GM20000 (cell line): ENCODE measurements around the gene CGB8.
"Not testable (repeated sequence)": the region's sequence is repeated elsewhere in the genome, so short reads cannot be mapped to it uniquely, and the experiment has no call there.

Experiments used
- DNase-seq: peaks from one replicate; pipeline ENCODE4 v3.0.0; 2012; ENCODE audit warnings: low spot score
- TF ChIP-seq, protein P1 (sequence below): IDR thresholded peaks from 2 replicates; pipeline ENCODE4 v1.5.1; 2012; ENCODE audit warnings: mild to moderate bottlenecking, control low read depth; ENCODE audit errors: extremely low read depth, missing control alignments

The CGB8 gene

DNA sequence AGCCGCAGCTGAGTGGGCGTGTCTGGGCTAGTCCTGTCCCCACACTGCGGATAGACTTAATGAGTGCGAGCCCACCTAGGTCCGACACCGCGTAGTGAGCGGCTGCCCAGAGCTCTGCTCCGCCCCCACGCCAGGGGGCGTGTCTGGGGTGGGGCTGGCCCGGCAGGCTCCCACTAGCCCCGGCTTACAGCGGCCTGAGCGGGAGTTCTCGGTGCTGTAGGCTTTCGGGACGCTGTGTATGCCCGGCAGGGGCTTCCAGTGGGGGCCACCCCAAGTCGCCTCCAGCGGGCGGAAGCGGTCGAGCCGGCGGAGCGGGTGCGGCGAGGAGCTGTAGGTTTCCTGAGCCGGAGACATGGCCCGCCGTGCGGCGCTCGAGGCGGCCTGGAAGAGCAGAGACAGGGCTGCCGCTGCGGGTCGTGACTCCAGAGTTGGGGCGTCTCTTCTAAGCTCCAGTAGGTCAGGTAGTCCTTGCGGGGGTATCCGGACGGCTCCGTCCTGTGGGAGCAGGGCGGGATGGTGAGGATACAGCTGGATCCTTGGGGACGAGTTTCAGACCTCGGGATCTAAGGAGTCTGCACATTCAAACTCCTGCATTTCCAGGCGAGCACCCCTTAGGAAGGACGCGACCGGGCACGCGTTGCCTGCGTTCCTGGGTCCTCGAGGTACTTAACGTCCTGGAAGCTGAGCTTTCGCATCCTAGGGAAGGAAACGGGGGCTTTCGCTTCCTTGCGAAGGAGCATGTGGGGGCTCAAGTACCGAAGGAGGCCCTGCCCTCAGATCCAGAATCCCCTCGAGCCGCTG lies 7.4 kb upstream of the CGB8 start:
- TF ChIP-seq, protein P1, sequence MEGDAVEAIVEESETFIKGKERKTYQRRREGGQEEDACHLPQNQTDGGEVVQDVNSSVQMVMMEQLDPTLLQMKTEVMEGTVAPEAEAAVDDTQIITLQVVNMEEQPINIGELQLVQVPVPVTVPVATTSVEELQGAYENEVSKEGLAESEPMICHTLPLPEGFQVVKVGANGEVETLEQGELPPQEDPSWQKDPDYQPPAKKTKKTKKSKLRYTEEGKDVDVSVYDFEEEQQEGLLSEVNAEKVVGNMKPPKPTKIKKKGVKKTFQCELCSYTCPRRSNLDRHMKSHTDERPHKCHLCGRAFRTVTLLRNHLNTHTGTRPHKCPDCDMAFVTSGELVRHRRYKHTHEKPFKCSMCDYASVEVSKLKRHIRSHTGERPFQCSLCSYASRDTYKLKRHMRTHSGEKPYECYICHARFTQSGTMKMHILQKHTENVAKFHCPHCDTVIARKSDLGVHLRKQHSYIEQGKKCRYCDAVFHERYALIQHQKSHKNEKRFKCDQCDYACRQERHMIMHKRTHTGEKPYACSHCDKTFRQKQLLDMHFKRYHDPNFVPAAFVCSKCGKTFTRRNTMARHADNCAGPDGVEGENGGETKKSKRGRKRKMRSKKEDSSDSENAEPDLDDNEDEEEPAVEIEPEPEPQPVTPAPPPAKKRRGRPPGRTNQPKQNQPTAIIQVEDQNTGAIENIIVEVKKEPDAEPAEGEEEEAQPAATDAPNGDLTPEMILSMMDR = no peak
- DNase-seq = peak; percentile 89

DNA sequence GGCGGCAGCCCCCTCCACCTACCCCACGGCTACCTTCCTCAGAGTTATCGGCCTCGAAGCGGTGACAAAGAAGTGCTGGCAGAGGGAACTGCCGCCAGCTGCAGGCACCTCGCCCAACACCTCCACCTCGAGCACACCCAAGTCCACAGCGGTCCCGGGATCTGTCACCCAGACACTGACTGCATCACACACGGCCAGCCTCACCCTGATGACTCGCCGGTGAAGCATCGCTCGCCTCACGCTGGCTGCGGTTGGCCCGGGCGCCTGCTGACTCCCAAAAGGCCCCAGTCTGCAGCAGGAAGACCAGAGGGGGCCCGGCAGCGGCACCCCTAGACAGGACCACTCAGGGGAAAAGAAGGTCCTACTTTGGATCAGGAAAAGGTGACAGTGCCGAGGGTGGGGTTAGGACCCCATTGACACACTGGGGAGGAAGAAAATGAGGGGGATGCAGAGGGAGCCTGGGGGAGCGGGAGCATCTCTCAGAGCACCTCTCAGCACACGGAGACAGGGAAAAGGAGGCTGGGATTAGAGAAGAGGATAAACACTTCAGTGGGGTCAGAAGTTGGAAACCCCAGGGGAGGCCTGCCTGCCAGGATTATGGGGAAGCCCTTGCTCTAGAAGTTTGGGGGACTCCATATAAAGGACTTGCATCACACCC lies 1.6 kb upstream of the CGB8 start:
- not testable (repeated sequence) for DNase-seq

DNA sequence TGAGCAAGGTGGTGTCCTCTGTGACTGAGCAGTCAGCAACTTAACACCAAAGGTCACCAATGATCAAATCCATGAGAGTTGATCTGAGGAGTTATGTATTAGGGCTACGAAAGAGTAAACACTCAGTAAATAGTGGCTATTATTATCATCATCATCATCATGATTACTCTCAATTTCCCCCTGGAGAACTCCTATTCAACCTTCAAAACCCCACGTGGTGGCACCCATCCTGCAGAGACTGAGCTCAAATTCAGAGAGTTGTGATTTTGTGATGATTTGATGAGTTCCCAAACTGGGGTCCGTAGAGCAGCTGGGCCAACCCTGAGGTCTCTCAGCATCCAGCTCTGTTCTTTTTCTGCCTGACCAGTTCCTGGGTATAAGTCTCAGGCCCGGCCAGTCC lies 923 bp upstream of the CGB8 start:
- not testable (repeated sequence) for DNase-seq

DNA sequence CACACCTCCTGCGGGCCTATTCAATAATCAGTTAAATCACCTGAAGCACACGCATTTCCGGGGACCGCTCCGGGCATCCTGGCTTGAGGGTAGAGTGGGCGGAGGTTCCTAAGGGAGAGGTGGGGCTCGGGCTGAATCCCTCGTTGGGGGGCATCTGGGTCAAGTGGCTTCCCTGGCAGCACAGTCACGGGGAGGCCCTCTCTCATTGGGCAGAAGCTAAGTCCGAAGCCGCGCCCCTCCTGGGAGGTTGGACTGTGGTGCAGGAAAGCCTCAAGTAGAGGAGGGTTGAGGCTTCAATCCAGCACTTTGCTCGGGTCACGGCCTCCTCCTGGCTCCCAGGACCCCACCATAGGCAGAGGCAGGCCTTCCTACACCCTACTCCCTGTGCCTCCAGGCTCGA lies 5.4 kb downstream of the CGB8 start, which contains the start of gene CGB5:
TSS of gene CGB5 (plus strand) at position 301 of the 400 bp plus-strand sequence. CDS start 362 bp downstream, outside the sequence.
- not testable (repeated sequence) for DNase-seq

DNA sequence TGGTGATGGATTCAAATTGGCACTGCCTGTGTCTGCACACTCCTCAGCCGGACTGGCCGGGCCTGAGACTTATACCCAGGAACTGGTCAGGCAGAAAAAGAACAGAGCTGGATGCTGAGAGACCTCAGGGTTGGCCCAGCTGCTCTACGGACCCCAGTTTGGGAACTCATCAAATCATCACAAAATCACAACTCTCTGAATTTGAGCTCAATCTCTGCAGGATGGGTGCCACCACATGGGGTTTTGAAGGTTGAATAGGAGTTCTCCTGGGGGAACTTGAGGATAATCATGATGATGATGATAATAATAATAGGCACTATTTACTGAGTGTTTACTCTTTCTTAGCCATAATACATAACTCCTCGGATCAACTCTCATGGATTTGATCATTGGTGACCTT lies 6.2 kb downstream of the CGB8 start:
- DNase-seq = not testable (repeated sequence)

DNA sequence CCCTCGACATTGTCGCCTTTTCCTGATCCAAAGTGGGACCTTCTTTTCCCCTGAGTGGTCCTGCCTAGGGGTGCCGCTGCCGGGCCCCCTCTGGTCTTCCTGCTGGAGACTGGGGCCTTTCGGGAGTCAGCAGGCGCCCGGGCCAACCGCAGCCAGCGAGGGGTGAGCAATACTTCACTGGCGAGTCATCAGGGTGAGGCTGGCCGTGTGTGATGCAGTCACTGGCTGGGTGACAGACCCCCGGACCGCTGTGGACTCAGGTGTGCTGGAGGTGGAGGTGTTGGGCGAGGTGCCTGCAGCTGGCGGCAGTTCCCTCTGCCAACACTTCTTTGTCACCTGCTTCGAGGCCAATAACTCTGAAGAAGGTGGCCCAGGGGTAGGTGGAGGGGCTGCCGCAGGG lies 6.7 kb downstream of the CGB8 start:
- TF ChIP-seq, protein P1 = no peak
- no peak for DNase-seq

DNA sequence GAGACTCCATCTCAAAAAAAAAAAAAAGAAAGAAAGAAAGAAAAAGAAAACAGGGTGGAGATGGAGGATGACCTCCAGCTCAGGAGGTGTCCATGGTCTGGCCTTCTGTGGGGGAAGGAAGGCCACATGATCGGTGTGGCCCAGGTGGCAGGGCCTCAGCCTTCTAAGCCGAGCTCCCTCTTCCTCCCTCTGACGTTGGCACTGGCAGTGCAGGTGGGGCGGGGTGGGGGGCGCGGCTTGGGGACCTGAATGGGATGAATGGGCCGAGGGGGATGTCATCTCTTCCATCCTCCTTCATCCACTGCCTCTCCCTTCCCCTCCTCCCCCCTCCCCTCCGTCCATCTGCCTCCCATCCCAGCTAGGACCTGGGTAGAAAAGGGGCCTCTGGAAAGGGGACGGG lies 9.2 kb downstream of the CGB8 start:
- DNase-seq = not testable (repeated sequence)

DNA sequence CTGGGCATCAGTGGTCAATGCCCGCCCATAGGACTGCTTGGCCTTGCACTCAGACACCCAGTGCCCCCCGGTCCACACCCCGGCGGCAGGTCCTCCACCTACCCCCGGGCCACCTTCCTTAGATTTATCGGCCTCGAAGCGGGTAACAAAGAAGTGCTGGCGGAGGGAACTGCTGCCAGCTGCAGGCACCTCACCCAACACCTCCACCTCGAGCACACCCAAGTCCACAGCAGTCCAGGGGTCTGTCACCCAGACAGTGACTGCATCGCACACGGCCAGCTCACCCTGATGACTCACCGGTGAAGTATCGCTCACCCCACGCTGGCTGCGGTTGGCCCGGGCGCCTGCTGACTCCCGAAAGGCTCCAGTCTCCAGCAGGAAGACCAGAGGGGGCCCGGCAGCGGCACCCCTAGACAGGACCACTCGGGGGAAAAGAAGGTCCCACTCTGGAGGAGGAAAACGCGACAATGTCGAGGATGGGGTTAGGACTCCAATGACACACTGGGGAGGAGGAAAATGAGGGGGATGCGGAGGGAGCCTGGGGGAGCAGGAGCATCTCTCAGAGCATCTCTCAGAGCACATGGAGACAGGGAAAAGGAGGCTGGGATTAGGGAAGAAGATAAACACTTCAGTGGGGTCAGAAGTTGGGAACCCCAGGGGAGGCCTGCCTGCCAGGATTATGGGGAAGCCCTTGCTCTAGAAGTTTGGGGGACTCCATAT lies 10.2 kb downstream of the CGB8 start:
- DNase-seq = not testable (repeated sequence)

DNA sequence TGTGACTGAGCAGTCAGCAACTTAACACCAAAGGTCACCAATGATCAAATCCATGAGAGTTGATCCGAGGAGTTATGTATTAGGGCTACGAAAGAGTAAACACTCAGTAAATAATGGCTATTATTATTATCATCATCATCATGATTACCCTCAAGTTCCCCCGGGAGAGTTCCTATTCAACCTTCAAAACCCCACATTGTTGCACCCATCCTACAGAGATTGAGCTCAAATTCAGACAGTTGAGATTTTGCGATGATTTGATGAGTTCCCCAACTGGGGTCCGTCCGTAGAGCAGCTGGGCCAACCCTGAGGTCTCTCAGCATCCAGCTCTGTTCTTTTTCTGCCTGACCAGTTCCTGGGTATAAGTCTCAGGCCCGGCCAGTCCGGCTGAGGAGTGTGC lies 10.8 kb downstream of the CGB8 start:
- not testable (repeated sequence) for DNase-seq

DNA sequence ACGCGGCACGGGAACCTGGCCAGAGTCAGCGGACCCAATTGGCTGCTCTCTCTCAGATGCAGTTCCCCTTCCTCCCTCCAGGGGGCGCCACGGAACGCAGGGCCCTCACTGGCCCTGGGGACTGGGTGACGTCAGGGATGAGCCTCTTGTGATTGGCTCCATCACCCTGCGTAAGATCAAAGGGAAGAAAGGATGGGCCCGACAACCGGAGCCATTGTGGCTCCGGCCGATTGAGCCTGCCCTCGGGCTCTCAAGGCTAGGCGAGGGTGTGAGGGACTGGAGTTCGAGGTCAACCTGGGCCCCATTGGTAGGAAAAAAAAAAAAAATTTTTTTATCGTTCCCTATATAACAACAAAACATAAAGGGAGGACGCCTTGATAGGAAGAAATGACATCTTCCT lies 12.1 kb downstream of the CGB8 start, which contains the start of gene CGB1:
TSS of gene CGB1 (minus strand) at position 81 of the 400 bp plus-strand sequence. CDS start 184 bp downstream, outside the sequence.
- TF ChIP-seq, protein P1 = peak; percentile 38
- peak; percentile 25 for DNase-seq

DNA sequence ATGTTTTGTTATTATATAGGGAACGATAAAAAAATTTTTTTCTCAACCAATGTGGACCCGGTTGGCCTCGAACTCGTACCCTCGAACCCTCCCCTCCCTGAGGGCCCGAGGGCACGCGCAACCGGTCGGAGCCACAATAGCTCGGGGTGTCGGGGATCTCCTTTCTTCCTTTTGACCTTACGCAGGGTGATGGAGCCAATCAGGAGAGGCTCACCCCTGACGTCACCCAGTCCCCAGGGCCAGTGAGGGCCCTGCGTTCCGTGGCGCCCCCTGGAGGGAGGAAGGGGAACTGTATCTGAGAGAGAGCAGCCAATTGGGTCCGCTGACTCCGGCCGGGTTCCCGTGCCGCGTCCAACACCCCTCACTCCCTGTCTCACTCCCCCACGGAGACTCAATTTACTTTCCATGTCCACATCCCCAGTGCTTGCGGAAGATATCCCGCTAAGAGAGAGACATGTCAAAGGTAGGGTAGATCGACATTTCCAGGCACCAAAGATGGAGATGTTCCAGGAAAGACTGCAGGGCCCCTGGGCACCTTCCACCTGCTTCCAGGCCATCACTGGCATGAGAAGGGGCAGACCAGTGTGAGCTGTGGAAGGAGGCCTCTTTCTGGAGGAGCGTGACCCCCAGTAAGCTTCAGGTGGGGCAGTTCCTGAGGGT lies 17.1 kb downstream of the CGB8 start, which contains the start of gene CGB2:
TSS of gene CGB2 (plus strand) at position 249 of the 660 bp plus-strand sequence. CDS start at position 455, 206 bp downstream.
- peak; percentile 68 for DNase-seq

DNA sequence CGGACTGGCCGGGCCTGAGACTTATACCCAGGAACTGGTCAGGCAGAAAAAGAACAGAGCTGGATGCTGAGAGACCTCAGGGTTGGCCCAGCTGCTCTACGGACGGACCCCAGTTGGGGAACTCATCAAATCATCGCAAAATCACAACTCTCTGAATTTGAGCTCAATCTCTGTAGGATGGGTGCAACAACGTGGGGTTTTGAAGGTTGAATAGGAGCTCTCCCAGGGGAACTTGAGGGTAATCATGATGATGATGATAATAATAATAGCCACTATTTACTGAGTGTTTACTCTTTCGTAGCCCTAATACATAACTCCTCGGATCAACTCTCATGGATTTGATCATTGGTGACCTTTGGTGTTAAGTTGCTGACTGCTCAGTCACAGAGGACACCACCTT lies 18.6 kb downstream of the CGB8 start:
- DNase-seq = not testable (repeated sequence)

DNA sequence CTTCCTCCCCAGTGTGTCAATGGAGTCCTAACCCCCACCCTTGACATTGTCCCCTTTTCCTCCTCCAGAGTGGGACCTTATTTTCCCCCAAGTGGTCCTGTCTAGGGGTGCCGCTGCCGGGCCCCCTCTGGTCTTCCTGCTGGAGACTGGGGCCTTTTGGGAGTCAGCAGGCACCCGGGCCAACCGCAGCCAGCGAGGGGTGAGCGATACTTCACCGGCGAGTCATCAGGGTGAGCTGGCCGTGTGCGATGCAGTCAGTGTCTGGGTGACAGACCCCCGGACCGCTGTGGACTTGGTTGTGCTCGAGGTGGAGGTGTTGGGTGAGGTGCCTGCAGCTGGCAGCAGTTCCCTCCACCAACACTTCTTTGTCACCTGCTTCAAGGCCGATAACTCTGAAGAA lies 19.2 kb downstream of the CGB8 start:
- DNase-seq = not testable (repeated sequence)

DNA sequence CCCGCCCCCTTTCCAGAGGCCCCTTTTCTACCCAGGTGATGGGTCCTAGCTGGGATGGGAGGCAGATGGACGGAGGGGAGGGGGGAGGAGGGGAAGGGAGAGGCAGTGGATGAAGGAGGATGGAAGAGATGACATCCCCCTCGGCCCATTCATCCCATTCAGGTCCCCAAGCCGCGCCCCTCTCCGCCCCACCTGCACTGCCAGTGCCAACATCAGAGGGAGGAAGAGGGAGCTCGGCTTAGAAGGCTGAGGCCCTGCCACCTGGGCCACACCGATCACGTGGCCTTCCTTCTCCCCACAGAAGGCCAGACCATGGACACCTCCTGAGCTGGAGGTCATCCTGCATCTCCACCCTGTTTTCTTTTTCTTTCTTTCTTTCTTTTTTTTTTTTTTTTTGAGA lies 20.2 kb downstream of the CGB8 start:
- not testable (repeated sequence) for DNase-seq

DNA sequence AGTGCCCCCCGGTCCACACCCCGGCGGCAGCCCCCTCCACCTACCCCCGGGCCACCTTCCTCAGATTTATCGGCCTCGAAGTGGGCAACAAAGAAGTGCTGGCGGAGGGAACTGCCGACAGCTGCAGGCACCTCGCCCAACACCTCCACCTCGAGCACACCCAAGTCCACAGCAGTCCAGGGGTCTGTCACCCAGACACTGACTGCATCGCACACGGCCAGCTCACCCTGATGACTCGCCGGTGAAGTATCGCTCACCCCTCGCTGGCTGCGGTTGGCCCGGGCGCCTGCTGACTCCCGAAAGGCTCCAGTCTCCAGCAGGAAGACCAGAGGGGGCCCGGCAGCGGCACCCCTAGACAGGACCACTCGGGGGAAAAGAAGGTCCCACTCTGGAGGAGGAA lies 23.3 kb downstream of the CGB8 start:
- not testable (repeated sequence) for DNase-seq

DNA sequence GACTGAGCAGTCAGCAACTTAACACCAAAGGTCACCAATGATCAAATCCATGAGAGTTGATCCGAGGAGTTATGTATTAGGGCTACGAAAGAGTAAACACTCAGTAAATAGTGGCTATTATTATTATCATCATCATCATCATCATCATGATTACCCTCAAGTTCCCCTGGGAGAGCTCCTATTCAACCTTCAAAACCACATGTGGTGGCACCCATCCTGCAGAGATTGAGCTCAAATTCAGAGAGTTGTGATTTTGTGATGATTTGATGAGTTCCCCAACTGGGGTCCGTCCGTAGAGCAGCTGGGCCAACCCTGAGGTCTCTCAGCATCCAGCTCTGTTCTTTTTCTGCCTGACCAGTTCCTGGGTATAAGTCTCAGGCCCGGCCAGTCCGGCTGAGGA lies 23.8 kb downstream of the CGB8 start:
- DNase-seq = not testable (repeated sequence)
